ENCODE data around the gene DDX51.

Gene DDX51

GRCh38 chr12:132178316-132178715 is 34.2 kb upstream of the DDX51 start:
- DNase-seq (ENCODE audit: extremely low read depth, low read depth) = no peak
- no peak for TF ChIP-seq CTCF (IDR thresholded peaks at IDR 0.05; ENCODE audit: low read depth, low read length)

GRCh38 chr12:132176920-132177551 is 32.9 kb upstream of the DDX51 start:
- DNase-seq (ENCODE audit: extremely low read depth, low read depth) = no peak
- TF ChIP-seq CTCF (IDR thresholded peaks at IDR 0.05; ENCODE audit: low read depth, low read length) = no peak

GRCh38 chr12:132176385-132176919 is 32.3 kb upstream of the DDX51 start:
- TF ChIP-seq CTCF (IDR thresholded peaks at IDR 0.05; ENCODE audit: low read depth, low read length) = no peak
- DNase-seq (ENCODE audit: extremely low read depth, low read depth) = no peak

GRCh38 chr12:132175496-132176384 is 31.6 kb upstream of the DDX51 start:
- no peak for DNase-seq (ENCODE audit: extremely low read depth, low read depth)
- TF ChIP-seq CTCF (IDR thresholded peaks at IDR 0.05; ENCODE audit: low read depth, low read length) = no peak

GRCh38 chr12:132174839-132175490 is 30.8 kb upstream of the DDX51 start:
- no peak for TF ChIP-seq CTCF (IDR thresholded peaks at IDR 0.05; ENCODE audit: low read depth, low read length)
- DNase-seq (ENCODE audit: extremely low read depth, low read depth) = no peak

GRCh38 chr12:132174015-132174838 is 30.1 kb upstream of the DDX51 start:
- no peak for TF ChIP-seq CTCF (IDR thresholded peaks at IDR 0.05; ENCODE audit: low read depth, low read length)
- DNase-seq (ENCODE audit: extremely low read depth, low read depth) = no peak
